Hematopoietic multipotent progenitor cell treated with erythropoietin and hydrocortisone succinate and interleukin-3 and kit ligand, for 8 days (in vitro differentiated cells): ENCODE results near the gene RALGPS2.

ENCODE experiments used
- DNase-seq: peaks from one replicate; pipeline ENCODE4 v3.0.0-alpha.2; 2015

Gene RALGPS2

GRCh38 chr1:178724728-178725465 is at the start of gene RALGPS2:
Gene RALGPS2, plus strand, starts transcription at chr1:178725244. Its CDS starts 51,521 bp downstream, at chr1:178776765.
- peak; percentile 83 for DNase-seq

- no peak for DNase-seq
Measured at GRCh38 chr1:178679237-178679636, 45.8 kb upstream of the RALGPS2 start.

GRCh38 chr1:178682429-178682828 is 42.6 kb upstream of the RALGPS2 start:
- DNase-seq, result no peak

DNA sequence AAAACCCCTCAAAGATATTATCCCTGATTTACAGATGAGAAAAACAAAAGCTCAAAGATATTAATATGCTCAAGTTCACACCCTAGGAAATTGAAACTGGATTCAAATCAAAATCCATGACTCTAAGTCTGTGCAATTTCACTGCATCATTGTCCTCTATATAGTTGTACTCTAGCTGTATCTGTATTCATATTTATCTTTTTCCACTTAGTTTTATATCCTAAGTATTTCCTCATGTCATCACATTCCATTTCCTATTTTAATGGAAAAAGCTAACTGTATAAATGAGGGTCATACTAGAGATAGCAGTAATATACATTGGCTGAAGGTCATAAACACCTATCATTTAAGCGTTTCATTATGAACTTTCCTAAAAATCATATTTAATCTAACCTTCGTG is 42.2 kb upstream of the RALGPS2 start:
- no peak for DNase-seq

- no peak for DNase-seq
Measured at GRCh38 chr1:178683291-178683690, 41.8 kb upstream of the RALGPS2 start.

DNA sequence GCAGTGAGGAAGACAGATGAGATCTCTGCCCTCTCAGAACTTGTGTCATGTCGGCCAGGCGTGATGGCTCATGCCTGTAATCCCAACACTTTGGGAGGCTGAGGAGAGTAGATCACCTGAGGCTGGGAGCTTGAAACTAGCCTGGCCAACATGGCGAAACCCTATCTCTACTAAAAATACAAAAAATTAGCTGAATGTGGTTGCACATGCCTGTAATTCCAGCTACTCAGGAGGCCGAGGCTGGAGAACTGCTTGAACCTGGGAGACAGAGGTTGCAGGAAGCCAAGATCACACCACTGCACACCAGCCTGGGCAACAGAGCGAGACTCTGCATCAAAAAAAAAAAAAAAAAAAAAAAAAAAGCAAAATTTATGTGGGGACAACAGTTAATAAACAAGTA is 40.9 kb upstream of the RALGPS2 start:
- DNase-seq, result no peak

DNA sequence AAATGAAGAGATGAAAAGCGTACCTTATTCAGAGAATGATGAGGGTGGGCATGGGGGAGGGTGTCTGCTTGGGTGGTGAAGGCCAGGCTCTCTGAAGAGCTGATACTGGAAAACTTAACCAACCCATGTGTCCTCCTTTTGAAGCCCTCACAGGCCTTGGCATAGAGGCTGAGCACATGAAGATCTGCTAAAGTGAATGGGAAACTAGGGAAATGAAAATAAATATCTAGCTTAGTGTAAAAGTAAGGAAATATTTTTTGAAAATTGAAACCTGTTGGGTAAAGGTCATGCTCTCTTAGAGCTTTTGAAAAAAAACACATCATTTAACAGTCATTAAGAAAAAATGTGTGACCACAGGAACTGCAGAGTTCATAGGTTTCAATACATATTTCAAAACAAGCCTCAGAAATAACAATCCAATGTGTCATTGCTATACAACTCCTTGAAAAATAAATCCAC is 40.5 kb upstream of the RALGPS2 start:
- no peak for DNase-seq

DNA sequence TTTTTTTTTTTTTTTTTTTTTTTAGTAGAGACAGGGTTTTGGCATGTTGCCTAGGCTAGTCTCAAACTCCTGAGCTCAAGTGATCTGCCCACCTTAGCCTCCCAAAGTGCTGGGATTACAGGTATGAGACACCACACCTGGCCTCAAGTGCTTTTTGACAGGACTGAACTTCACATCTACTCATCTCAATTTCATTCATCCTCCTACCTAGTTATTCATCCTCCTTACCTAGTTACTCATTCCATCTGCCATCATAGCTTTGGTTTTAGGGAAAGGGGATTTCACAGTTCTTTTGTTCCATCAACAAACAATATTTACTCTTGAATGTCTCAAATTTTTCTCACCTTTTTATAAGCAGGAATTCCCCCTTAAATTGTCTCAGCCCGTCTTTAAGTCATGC is 38.6 kb upstream of the RALGPS2 start:
- no peak for DNase-seq

DNA sequence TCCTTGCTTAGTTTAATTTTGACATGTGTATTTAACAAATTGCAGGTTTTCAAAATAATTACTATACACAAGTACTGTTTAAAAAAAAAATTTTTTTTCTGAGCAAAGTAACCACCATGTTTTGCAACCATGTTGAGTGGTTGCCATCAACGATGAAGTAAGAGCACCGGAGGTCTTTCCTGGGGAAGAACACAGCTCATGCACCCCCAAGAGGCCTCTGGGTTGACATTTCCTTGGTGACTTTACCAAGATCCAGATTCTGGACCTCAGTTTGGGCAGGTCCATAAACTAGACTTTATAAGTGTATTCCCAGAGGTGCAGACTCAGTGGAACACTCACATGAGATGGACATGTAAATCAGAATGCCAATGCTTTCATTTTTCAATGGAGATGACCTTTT is 36.8 kb upstream of the RALGPS2 start:
- DNase-seq, result no peak

- DNase-seq, result no peak
Measured at GRCh38 chr1:178689769-178690168, 35.3 kb upstream of the RALGPS2 start.

GRCh38 chr1:178690496-178690895 is 34.5 kb upstream of the RALGPS2 start:
- DNase-seq, result no peak

DNA sequence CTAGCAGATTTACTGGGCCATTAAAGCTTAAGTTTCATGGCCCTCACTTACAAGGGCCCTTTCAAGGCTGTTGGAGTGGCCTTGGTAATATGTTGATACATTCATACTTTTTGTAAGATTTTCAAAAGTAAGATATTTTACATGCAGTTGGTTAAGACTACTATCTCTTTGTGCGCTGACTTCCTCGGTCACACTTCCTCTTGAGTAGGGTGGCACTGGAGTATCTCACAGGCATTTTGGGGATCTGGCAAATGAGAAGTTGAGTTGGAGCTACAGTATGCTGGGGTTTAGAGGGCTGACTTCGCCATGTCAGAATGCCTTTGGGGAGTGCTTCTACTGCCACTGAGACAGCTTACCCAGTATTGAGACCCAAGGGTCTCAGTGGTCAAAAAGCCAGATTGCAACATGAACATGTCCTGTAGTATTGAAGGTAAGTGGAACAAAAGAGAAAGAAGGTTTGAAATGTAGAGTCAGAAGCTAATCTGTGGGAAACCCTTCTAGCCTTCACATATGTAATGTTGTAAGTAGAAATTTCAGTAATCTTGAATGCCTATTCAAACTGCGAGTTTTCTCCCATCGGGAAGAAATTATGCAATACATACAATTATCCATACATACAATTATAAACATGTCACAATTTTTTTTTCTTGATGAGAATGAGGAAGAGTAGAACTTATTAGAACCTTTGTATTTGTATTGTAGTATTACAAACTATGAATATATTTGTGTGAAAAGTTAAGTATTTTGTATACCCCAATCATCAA is 32.3 kb upstream of the RALGPS2 start:
- no peak for DNase-seq

GRCh38 chr1:178693366-178693765 is 31.7 kb upstream of the RALGPS2 start:
- DNase-seq, result no peak

GRCh38 chr1:178694923-178695525 is 30.0 kb upstream of the RALGPS2 start:
- DNase-seq, result peak; percentile 21

DNA sequence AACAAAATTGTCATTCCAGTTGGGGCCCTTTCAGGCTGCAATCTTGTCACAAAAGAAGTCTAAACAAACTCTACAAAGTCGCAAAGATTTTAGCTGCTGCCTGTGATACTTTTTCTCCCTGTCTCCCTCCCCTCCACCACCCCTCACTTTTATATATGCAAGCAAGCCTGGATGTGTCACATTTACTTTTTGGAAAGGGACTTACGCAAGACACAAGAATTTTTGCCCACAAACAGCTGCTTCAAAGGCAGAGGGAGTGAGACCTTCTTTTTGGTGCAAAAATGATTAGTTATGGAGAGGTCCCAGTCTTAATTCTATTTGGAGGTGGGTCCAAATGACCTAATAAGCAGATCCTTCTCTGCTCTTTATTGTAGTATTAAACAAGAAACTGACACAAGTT is 22.9 kb upstream of the RALGPS2 start:
- DNase-seq, result no peak

GRCh38 chr1:178704833-178705232 is 20.2 kb upstream of the RALGPS2 start:
- DNase-seq, result no peak

- no peak for DNase-seq
Measured at GRCh38 chr1:178706432-178706831, 18.6 kb upstream of the RALGPS2 start.

- no peak for DNase-seq
Measured at GRCh38 chr1:178713259-178713658, 11.8 kb upstream of the RALGPS2 start.

- no peak for DNase-seq
Measured at GRCh38 chr1:178714453-178714852, 10.6 kb upstream of the RALGPS2 start.

DNA sequence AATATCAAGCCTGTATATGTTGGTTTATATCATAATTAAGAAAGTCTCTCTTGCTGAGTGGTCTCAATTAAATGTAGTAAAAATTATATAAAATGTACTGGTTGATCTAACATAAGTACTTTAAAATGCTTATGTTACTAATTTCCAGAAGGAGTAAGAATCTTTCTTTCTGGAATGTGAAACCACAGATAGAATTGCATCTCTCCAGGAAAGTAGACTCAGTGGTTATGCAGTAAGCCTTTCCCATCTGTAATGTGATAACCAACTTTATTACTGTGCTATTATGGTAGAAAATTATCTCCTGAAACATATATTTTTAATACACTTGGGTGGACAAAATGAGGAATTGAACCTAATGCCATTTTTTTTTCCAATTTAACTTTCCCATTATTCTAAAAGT is 8.9 kb upstream of the RALGPS2 start:
- no peak for DNase-seq

DNA sequence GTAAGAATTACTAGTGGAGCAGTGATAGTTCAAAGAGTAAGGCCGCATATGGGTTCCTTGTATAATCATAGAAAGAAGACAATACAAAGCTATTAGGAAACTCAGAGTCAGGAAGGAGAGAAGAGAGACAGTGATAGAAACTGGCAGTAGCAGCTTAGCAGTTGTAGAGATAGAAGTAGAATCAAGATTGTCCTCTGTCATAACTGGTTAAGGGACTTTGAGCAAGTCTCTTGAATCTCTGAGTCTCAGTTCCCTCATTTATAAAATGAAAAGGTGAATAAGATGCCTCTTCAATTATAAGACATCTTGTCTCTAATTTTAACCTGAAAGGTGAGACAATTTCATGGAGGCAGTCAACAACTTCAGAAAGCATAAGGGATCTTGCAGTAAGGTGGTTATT is 6.5 kb upstream of the RALGPS2 start:
- DNase-seq, result no peak

DNA sequence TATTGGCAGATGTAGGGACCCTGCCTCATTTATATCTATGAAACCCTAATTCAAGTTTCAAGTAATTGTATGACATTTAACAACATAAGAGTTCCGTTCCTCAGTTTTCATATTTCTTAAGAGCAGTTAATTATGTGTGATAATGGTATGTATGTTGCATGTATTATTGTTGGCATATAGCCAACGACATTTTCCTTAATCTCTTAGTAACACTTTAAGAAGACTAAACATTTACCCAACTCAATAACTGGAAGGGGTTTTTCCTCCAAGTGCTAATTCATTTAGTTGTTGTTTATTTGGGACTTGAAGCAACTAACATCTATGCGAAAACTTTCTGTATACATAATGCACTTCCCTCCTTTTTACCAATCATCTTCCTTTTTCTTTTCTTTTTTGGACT is 1.5 kb upstream of the RALGPS2 start:
- no peak for DNase-seq

DNA sequence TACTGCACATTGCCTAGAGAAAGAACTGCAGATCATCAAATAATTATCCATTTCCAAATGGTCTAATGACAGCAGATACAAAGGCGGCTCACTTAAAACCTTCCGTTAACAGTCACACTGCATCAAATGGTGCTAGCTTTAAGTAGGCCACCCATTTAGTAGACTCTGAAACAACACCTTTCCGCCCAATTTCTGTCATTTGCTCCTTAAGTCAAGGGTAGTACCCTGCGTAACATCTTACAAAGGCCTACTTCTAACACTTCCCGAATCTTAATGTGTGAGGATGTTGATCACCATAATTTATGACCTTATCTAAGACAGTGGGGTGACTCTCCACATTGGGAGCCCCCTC is 692 bp upstream of the RALGPS2 start:
- DNase-seq, result no peak

DNA sequence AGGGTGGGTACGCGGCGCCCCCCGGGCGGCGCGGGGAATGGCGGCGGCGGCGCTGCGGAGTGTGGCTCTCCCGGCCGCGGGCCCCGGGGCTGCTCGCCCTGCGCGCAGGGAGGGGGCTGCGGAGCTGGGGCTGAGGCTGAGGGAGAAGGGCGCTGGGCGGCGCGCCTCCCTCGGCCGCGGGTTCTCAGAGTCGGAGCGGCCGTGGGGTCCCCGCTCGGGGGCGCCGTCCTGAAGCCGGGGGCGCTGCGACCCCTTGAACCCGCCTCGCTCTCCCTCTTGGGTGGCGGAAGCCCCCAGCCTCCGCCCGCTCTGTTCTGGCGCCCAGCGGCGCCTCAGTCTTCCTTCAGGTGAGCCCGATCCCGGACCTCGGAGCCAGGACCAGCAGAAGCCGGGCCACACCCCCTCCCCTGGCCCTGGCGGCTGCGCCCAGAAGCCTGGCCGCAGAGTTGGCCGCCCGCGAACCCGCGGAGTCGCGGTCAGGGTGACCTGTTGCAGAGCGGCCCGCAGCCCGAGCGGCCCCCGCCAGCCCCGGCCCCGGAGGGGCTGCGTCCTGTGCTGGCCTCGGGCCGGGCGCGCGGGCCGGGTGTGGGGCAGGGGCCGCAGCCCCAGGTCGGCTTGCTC is 532 bp downstream of the RALGPS2 start:
- peak; percentile 24 for DNase-seq
